ENCODE measurements around the gene PRPF40A.

- no peak for TF ChIP-seq POLR2AphosphoS5 (IDR thresholded peaks at IDR 0.05; ENCODE audit: low read depth, low read length)
- no peak for TF ChIP-seq FOXP2 (optimal IDR thresholded peaks at IDR 0.05; ENCODE audit: borderline replicate concordance, extremely low read depth, extremely low read length, insufficient read depth)
- TF ChIP-seq SIN3A (IDR thresholded peaks at IDR 0.05; ENCODE audit: borderline replicate concordance, insufficient read depth, low read length), result no peak
Observed at GRCh38 chr2:152743002-152743401, 25.7 kb upstream of the PRPF40A start.
